H1 (cell line): ENCODE results near the gene FARSB. TPM values are rescaled to one million over a fixed set of nuclear protein-coding genes. Genes with fewer than 3 reads are reported as not detected.

ENCODE experiments used
- CTCF ChIA-PET: fragments of 300-600 bp; sonication (Branson Sonifier 250); formaldehyde crosslinking; loops from one replicate; lab custom pipeline; 2021; ENCODE audit not compliant: partially characterized antibody; lab: Charles Lee
- POLR2A ChIA-PET: fragments of 300-600 bp; sonication (Branson Sonifier 250); formaldehyde crosslinking; loops from one replicate; lab custom pipeline; 2021; ENCODE audit warnings: inconsistent platforms; ENCODE audit not compliant: partially characterized antibody; lab: Charles Lee
- DNase-seq, 2 experiments: peaks; one replicate each; pipeline versions ENCODE4 v3.0.0 to v3.0.0-alpha.2; 2010 to 2022; ENCODE audit warnings: low spot score in 2 of 2, low read depth in 1 of 2, mixed read lengths in 1 of 2
- FAIRE-seq: peaks from 2 replicates; lab custom pipeline; 2011; peaks lifted over from hg19 to GRCh38; lab: Jason Lieb, UNC
- H2AFZ ChIP-seq: 2 replicates; pipeline ENCODE4 v1.8.1; 2012; ENCODE audit warnings: low read length, inconsistent platforms
- H2AK5ac ChIP-seq: 2 replicates; pipeline ENCODE4 v1.6.1; 2013; ENCODE audit warnings: low read depth, low read length
- H2BK120ac ChIP-seq: replicated peaks from 2 replicates; pipeline ENCODE3; 2013; ENCODE audit warnings: low read depth, low read length, inconsistent platforms
- H2BK12ac ChIP-seq: 2 replicates; pipeline ENCODE4 v1.6.1; 2013; ENCODE audit warnings: low read depth, low read length
- H2BK15ac ChIP-seq: 2 replicates; pipeline ENCODE4 v1.6.1; 2013; ENCODE audit warnings: low read length
- H2BK20ac ChIP-seq: 2 replicates; pipeline ENCODE4 v1.6.1; 2013; ENCODE audit warnings: low read length
- H2BK5ac ChIP-seq: 2 replicates; pipeline ENCODE4 v1.6.1; 2013; ENCODE audit warnings: low read depth, low read length
- H3K14ac ChIP-seq: 2 replicates; pipeline ENCODE4 v1.6.1; 2013; ENCODE audit warnings: inconsistent platforms; ENCODE audit not compliant: insufficient read length
- H3K18ac ChIP-seq: 2 replicates; pipeline ENCODE4 v1.6.1; 2013; ENCODE audit warnings: low read length; ENCODE audit errors: extremely low read depth
- H3K23ac ChIP-seq: 2 replicates; pipeline ENCODE4 v1.6.1; 2013; ENCODE audit warnings: inconsistent platforms; ENCODE audit not compliant: insufficient read length
- H3K23me2 ChIP-seq: 2 replicates; pipeline ENCODE4 v1.6.1; 2013; ENCODE audit warnings: low read depth, low read length
- H3K27ac ChIP-seq: 2 replicates; pipeline ENCODE4 v1.6.1; 2011; ENCODE audit warnings: low read depth, low read length, inconsistent platforms
- H3K27me3 ChIP-seq, 4 experiments: replicated peaks in 1 of 4; 1 replicate in 1 of 4; 2 replicates in 3 of 4; pipeline versions ENCODE4 v1.6.1 to v1.8.1; 2011 to 2013; ENCODE audit warnings: low read length in 3 of 4, mild to moderate bottlenecking in 3 of 4, inconsistent platforms in 2 of 4, mixed read lengths in 2 of 4, moderate library complexity in 1 of 4; ENCODE audit not compliant: control insufficient read depth in 3 of 4, insufficient read depth in 3 of 4; ENCODE audit errors: extremely low read depth in 1 of 4
- H3K36me3 ChIP-seq, 4 experiments: 2 replicates each; pipeline versions ENCODE4 v1.6.1 to v1.8.1; 2011 to 2013; ENCODE audit warnings: mild to moderate bottlenecking in 4 of 4, low read length in 3 of 4, moderate library complexity in 2 of 4, control low read depth in 1 of 4, inconsistent platforms in 1 of 4; ENCODE audit not compliant: insufficient read depth in 4 of 4, control insufficient read depth in 2 of 4
- H3K4ac ChIP-seq: replicated peaks from 2 replicates; pipeline ENCODE3; 2013; ENCODE audit warnings: low read length, low read depth, mixed read lengths, inconsistent platforms; ENCODE audit not compliant: insufficient read length
- H3K4me1 ChIP-seq, 4 experiments: replicated peaks in 1 of 4; 1 replicate in 1 of 4; 2 replicates in 3 of 4; pipeline versions ENCODE4 v1.6.1 to v1.8.1; 2011 to 2013; ENCODE audit warnings: low read length in 3 of 4, inconsistent platforms in 2 of 4, mixed read lengths in 1 of 4; ENCODE audit not compliant: insufficient read depth in 4 of 4, control insufficient read depth in 3 of 4
- H3K4me2 ChIP-seq, 2 experiments: 2 replicates each; pipeline versions ENCODE4 v1.6.1 to v1.8.1; 2011 to 2013; ENCODE audit warnings: low read depth in 2 of 2, low read length in 2 of 2, control low read depth in 1 of 2, inconsistent platforms in 1 of 2, mild to moderate bottlenecking in 1 of 2; ENCODE audit not compliant: insufficient read depth in 1 of 2
- H3K4me3 ChIP-seq, 4 experiments: fragments of 200-600, 300-600 bp in 1 of 4; sonication (generic), shearing (Covaris generic), sonication (Bioruptor Twin) in 1 of 4; 2 replicates each; pipeline versions ENCODE4 v1.5.1 to v1.8.1; 2011 to 2016; ENCODE audit warnings: low read length in 4 of 4, low read depth in 3 of 4, control low read depth in 2 of 4, inconsistent platforms in 2 of 4, mild to moderate bottlenecking in 2 of 4, mixed read lengths in 1 of 4, moderate library complexity in 1 of 4; ENCODE audit not compliant: insufficient read depth in 2 of 4; ENCODE audit errors: extremely low read depth in 1 of 4
- H3K56ac ChIP-seq: replicated peaks from 2 replicates; pipeline ENCODE3; 2013; ENCODE audit warnings: low read depth, mild to moderate bottlenecking, mixed read lengths, low read length, inconsistent platforms; ENCODE audit not compliant: insufficient read length
- H3K79me1 ChIP-seq: 2 replicates; pipeline ENCODE4 v1.6.1; 2013; ENCODE audit warnings: low read depth, low read length, control low read depth
- H3K79me2 ChIP-seq, 2 experiments: 2 replicates each; pipeline versions ENCODE4 v1.6.1 to v1.8.1; 2012 to 2013; ENCODE audit warnings: low read length in 2 of 2, mild to moderate bottlenecking in 2 of 2, inconsistent platforms in 1 of 2; ENCODE audit not compliant: insufficient read depth in 2 of 2, control insufficient read depth in 1 of 2
- H3K9ac ChIP-seq, 4 experiments: replicated peaks in 1 of 4; 1 replicate in 1 of 4; 2 replicates in 3 of 4; pipeline versions ENCODE4 v1.6.1 to v1.8.1; 2011 to 2013; ENCODE audit warnings: low read depth in 3 of 4, low read length in 3 of 4, control low read depth in 2 of 4, mild to moderate bottlenecking in 2 of 4, moderate library complexity in 2 of 4, inconsistent platforms in 1 of 4; ENCODE audit errors: extremely low read depth in 1 of 4
- H3K9me3 ChIP-seq, 2 experiments: 2 replicates each; pipeline versions ENCODE4 v1.6.1 to v1.8.1; 2012 to 2013; ENCODE audit warnings: mild to moderate bottlenecking in 2 of 2, moderate library complexity in 2 of 2, control low read depth in 1 of 2, inconsistent platforms in 1 of 2, low read depth in 1 of 2, low read length in 1 of 2, mixed read lengths in 1 of 2; ENCODE audit not compliant: insufficient read depth in 2 of 2
- H4K20me1 ChIP-seq, 2 experiments: replicated peaks in 1 of 2; 2 replicates each; pipeline versions ENCODE3 to v1.8.1; 2011 to 2013; ENCODE audit warnings: inconsistent platforms in 2 of 2, low read length in 2 of 2, mild to moderate bottlenecking in 1 of 2; ENCODE audit not compliant: insufficient read depth in 2 of 2, control insufficient read depth in 1 of 2
- H4K5ac ChIP-seq: 2 replicates; pipeline ENCODE4 v1.6.1; 2013; ENCODE audit warnings: low read length, low read depth, mixed read lengths, inconsistent platforms; ENCODE audit not compliant: insufficient read length
- H4K8ac ChIP-seq: 2 replicates; pipeline ENCODE4 v1.8.0; 2013; ENCODE audit warnings: mild to moderate bottlenecking, moderate library complexity, low read length, inconsistent platforms; ENCODE audit not compliant: insufficient read depth; ENCODE audit errors: extremely low read depth
- H4K91ac ChIP-seq: replicated peaks from 2 replicates; pipeline ENCODE3; 2013; ENCODE audit warnings: low read length, mixed read lengths, inconsistent platforms; ENCODE audit not compliant: insufficient read length
- FOSL1 ChIP-seq: IDR thresholded peaks from 2 replicates; pipeline ENCODE4 v1.6.1; 2011; ENCODE audit warnings: mild to moderate bottlenecking, low read depth, low read length, moderate library complexity; ENCODE audit not compliant: insufficient read depth
- HDAC6 ChIP-seq: IDR thresholded peaks from one replicate; pipeline ENCODE4 v1.7.1; 2012; ENCODE audit warnings: low read depth, mild to moderate bottlenecking, inconsistent platforms, low read length, moderate library complexity
- PHF8 ChIP-seq: fragments of 200-600 bp; sonication (generic); conservative IDR thresholded peaks from 2 replicates; pipeline ENCODE4 v1.7.1; 2012; ENCODE audit warnings: low read depth, mild to moderate bottlenecking, inconsistent platforms, low read length, moderate library complexity
- POLR2AphosphoS5 ChIP-seq: IDR thresholded peaks from 2 replicates; pipeline ENCODE4 v1.6.1; 2011; ENCODE audit warnings: low read depth, low read length
- RNF2 ChIP-seq: fragments of 200-900, 300-1000 bp; sonication (generic); IDR thresholded peaks from 2 replicates; pipeline ENCODE4 v1.7.1; 2016; ENCODE audit warnings: borderline replicate concordance, low read depth, mild to moderate bottlenecking, antibody characterized with exemption, low read length; ENCODE audit not compliant: poor library complexity, severe bottlenecking; ENCODE audit errors: missing control alignments
- SAP30 ChIP-seq: fragments of 300-600 bp; sonication (generic); IDR thresholded peaks from 2 replicates; pipeline ENCODE4 v1.7.1; 2012; ENCODE audit warnings: low read length, moderate library complexity, mild to moderate bottlenecking, inconsistent platforms; ENCODE audit not compliant: insufficient read depth, insufficient replicate concordance
- SIX5 ChIP-seq: IDR thresholded peaks from 2 replicates; pipeline ENCODE4 v1.6.1; 2011; ENCODE audit warnings: mild to moderate bottlenecking, low read depth, low read length
- SRF ChIP-seq: IDR thresholded peaks from 2 replicates; pipeline ENCODE4 v1.6.1; 2011; ENCODE audit warnings: mild to moderate bottlenecking, low read depth, low read length, moderate library complexity
- TAF1 ChIP-seq: IDR thresholded peaks from 2 replicates; pipeline ENCODE4 v1.6.1; 2011; ENCODE audit warnings: mild to moderate bottlenecking, low read depth, low read length
- WGBS, 2 experiments: shearing (Covaris generic) in 1 of 2; methylation state at CpG; one replicate each; pipeline versions ENCODE4 v1.1.6 to v1.1.7; 2013 to 2015; ENCODE audit warnings: low lambda C conversion rate in 2 of 2, mixed read lengths in 2 of 2, inconsistent platforms in 1 of 2, low coverage in 1 of 2, missing lambda C conversion rate in 1 of 2; ENCODE audit not compliant: insufficient replicate concordance in 2 of 2, insufficient coverage in 1 of 2, insufficient read length in 1 of 2; ENCODE audit errors: extremely low coverage in 1 of 2, missing lambda C conversion rate in 1 of 2; 5-methylcytosine and 5-hydroxymethylcytosine counted together
- polyA plus RNA-seq, 7 experiments: library from polyadenylated mRNA; depleted of rRNA in 3 of 7; stranded (reverse) in 5 of 7; unstranded in 2 of 7; fragments of >200 nt in 5 of 7; fragments of 200-250 nt in 2 of 7; gene quantifications; 1 replicate in 5 of 7; 2 replicates in 1 of 7; 4 replicates in 1 of 7; pipeline versions ENCODE4 v1.2.1 to v1.2.3, GENCODE V29; 2011 to 2013; ENCODE audit warnings: missing spikeins in 2 of 7, mixed read lengths in 2 of 7
- total RNA-seq: library from RNA; stranded (reverse); fragmentation: NEBNext Ultra II Directional; extraction: Animal tissue kit (Norgen Biotek cat#: 25700); gene quantifications from 2 replicates; pipeline ENCODE4 v1.2.1, GENCODE V29; 2021

The FARSB gene
- total and polyA plus RNA-seq, 2 of the 8 experiments (the other 6 are each of a cell fraction or from before 2014, with no cell fraction given), result 21.0 to 37.9 TPM

DNA sequence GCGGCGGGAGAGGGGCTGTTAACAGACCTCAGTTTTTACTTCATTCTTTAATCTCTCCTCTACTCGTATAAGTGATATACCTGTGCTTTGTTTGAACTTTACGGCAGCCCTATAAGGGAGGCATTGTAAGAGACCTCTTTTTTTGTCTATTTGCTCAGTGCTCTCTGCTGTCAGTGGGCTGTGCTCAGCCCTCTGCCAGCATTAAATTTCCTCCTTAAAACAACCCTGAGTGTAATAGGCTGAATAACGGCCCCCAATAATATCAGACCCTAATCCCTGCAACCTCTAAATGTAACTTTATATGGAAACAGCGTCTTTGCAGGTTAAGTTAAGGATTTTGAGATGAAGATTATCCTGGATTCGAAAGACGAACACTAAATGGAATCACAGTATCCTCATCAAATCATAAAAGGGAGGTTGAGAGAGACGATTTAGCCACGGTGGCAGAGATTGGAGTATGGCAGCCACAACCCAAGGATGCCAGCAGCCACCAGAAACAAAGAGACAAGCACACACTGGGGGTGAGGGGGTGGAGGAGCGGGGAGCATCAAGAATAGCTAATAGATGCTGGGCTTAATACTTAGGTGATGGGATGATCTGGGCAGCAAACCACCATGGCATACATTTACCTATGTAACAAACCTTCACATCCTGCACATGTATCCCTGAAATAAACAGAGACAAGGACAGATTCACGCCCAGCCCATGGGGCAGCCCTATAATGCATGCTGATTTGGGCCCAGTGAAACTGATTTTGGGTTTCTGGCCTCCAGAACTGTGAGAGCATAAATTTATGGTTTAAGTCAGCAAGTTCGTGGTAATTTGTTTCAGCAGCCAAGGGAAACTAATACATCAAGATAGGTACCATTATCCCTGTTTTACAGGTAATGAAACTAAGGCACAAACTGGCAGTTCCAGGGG lies 894 bp upstream of the FARSB start:
- peak overlapping the region; percentile 72 to 97 (median 94) for H3K9ac ChIP-seq
- peak overlapping the region; percentile 81 to 99 (median 94) for H3K4me3 ChIP-seq
- H3K18ac ChIP-seq, result peak overlapping the region; percentile 36
- H3K14ac ChIP-seq, result no peak overlapping the region
- no peaks in the 10 kb centered on the region for H3K9me3 ChIP-seq
- peaks cover 2% of the 10 kb centered on the region; the same call in 1 of the 2 replicates for H3K79me1 ChIP-seq
- no peak overlapping the region for H3K23ac ChIP-seq
- no peak for FAIRE-seq
- H3K4me2 ChIP-seq, result peak overlapping the region; percentile 83 to 90
- H4K20me1 ChIP-seq, result peaks cover 0 to 5% of the 10 kb centered on the region in 2 experiments
- CTCF ChIA-PET, result interaction anchor here (1.2 to 1.9 kb wide), 2 partner anchors 14 to 247 kb away, joined by 3 to 8 read pairs; partner anchors contain the start of gene MOGAT1
- H4K91ac ChIP-seq, result no peak overlapping the region
- peaks cover 4% of the 10 kb centered on the region for H3K23me2 ChIP-seq
- H2AFZ ChIP-seq, result no peak overlapping the region; the same call in 1 of the 2 replicates
- peak overlapping the region; percentile 28 for H4K5ac ChIP-seq
- no peak overlapping the region for H2BK120ac ChIP-seq
- 0 out of 2 replicates have a peak overlapping the region, but pooled peaks have one; percentile 18 for H2AK5ac ChIP-seq
- peak overlapping the region; percentile 98; the same call in 1 of the 2 replicates for H3K27ac ChIP-seq
- no peak for TF ChIP-seq SIX5
- TF ChIP-seq POLR2AphosphoS5, result no peak; the same call in 1 of the 2 replicates
- peak; percentile 52 for TF ChIP-seq PHF8
- TF ChIP-seq RNF2, result no peak
- no peak for TF ChIP-seq SRF
- TF ChIP-seq SAP30, result peak; percentile 57
- TF ChIP-seq TAF1, result 0 out of 2 replicates have a peak, but pooled peaks have one; percentile 10
- no peak for TF ChIP-seq FOSL1
- TF ChIP-seq HDAC6, result no peak
- TF ChIP-seq, all 59 proteins: peak for 3
- Histone ChIP-seq H3K56ac (no peak overlapping the region), H3K4me1 (peaks cover 0 to 3% (median under 1%) of the 10 kb centered on the region in 4 experiments; a peak in 2 of 7 replicates), H3K4ac (peak overlapping the region; percentile 27), H2BK15ac (no peak overlapping the region), H2BK12ac (no peak overlapping the region; the same call in 1 of the 2 replicates), H3K79me2 (peaks cover 5 to 50% of the 10 kb centered on the region in 2 experiments), H2BK20ac (no peak overlapping the region), H3K36me3 (0 out of 8 replicates have a peak, but pooled peaks cover 0 to 2% (median 0%) of the 10 kb centered on the region in 4 experiments), H3K27me3 (no peaks in the 10 kb centered on the region), H2BK5ac (0 out of 2 replicates have a peak overlapping the region, but pooled peaks have one; percentile 9), H4K8ac (no peak overlapping the region)
- DNase-seq, result no peak
- POLR2A ChIA-PET, result interaction anchor here (1.0 to 2.4 kb wide), 2 partner anchors 13 to 15 kb away, joined by 4 to 7 read pairs; partner anchors contain the start of gene MOGAT1
- 28% methylated on average over 13 of the region's 13 CpGs; no CpG with 5 or more reads in 1 of the 2 experiments for WGBS, 2 experiments
